Stimulated activated naive CD8-positive, alpha-beta T cell treated with anti-CD3 and anti-CD28 coated beads, Interleukin-15, amount 100 ng/mL, for 72 hours (primary cell): ENCODE results near the gene ERBB4.
"Not testable (repeated sequence)": the region's sequence is repeated elsewhere in the genome, so short reads cannot be mapped to it uniquely, and the experiment has no call there.

Experiments used
- ATAC-seq: fragments of 150-1000 bp; cut with Tn5 transposase; 2 replicates; pipeline ENCODE4 v1.10.0; 2021; ENCODE audit warnings: mild to moderate bottlenecking, moderate library complexity
- DNase-seq, 2 donors: peaks; one replicate each; pipeline ENCODE4 v3.0.0; 2021 to 2022
- H3K27ac Mint-ChIP-seq, 2 donors: one replicate each; pipeline ENCODE4 v1.8.0; 2022; ENCODE audit warnings: mild to moderate bottlenecking in 2 of 2, mixed read lengths in 2 of 2, moderate library complexity in 2 of 2
- H3K27me3 Mint-ChIP-seq: one replicate; pipeline ENCODE4 v1.8.0; 2022; ENCODE audit warnings: mixed read lengths
- H3K4me1 Mint-ChIP-seq: one replicate; pipeline ENCODE4 v1.8.0; 2022; ENCODE audit warnings: mild to moderate bottlenecking, mixed read lengths
- H3K4me3 Mint-ChIP-seq, 2 donors: one replicate each; pipeline ENCODE4 v1.8.0; 2022; ENCODE audit warnings: mild to moderate bottlenecking in 2 of 2, mixed read lengths in 2 of 2, moderate library complexity in 1 of 2
- H3K9me3 Mint-ChIP-seq, 2 donors: one replicate each; pipeline ENCODE4 v1.8.0; 2022; ENCODE audit warnings: mixed read lengths in 2 of 2

The ERBB4 gene

DNA sequence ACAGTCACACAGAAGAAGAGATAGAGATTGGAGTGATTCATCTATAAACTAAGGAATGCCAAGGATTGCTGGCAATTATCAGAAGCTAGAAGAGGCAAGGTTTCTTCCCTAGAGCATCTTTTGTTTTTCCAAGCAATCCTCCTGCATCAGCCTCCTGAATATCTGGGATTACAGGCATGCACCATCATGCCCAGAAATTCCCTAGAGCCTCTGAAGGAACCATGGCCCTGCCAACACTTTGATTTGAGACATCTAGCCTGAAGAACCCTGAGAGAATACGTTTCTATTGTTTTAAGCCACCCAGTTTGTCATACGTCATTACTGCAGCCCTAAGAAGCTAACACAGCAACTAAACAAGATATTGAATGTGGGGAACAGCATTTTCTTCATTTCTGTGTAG is 525.0 kb downstream of the ERBB4 start:
- DNase-seq, result no peak
- no peak for ATAC-seq
- Mint-ChIP-seq H3K4me1 (no peaks in the 10 kb centered on the region), H3K27me3 (no peaks in the 10 kb centered on the region), H3K27ac (no peak overlapping the region), H3K9me3 (peaks cover 0 to 3% of the 10 kb centered on the region in 2 donors), H3K4me3 (no peak overlapping the region)

DNA sequence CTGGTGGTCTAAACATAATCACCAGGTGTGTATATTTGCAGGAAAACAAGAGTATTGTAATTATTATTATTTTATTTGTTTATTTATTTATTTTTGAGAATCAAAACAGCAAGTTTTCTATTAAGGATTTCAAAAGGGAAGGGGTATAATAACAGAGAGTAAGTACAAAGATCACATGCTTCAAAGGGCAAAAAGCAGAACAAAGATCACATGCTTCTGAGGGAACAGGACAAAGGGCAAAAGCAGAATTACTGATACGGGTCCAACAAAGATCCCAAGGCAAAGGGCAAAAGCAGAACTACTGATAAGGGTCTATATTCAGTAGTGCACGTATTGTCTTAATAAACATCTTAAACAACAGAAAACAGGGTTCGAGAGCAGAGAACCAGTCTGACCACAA is 528.3 kb downstream of the ERBB4 start:
- ATAC-seq, H3K27ac Mint-ChIP-seq, DNase-seq, H3K27me3 Mint-ChIP-seq, H3K4me1 Mint-ChIP-seq, H3K9me3 Mint-ChIP-seq, H3K4me3 Mint-ChIP-seq: not testable (repeated sequence)

GRCh38 chr2:212007972-212008371 is 530.6 kb downstream of the ERBB4 start:
- Mint-ChIP-seq H3K27ac (no peak overlapping the region), H3K4me3 (no peak overlapping the region), H3K9me3 (peaks cover 0 to 3% of the 10 kb centered on the region in 2 donors), H3K27me3 (no peaks in the 10 kb centered on the region), H3K4me1 (no peaks in the 10 kb centered on the region)
- DNase-seq (no peak), ATAC-seq (no peak)

GRCh38 chr2:212005085-212005671 is 533.4 kb downstream of the ERBB4 start:
- Mint-ChIP-seq H3K27me3 (no peaks in the 10 kb centered on the region), H3K27ac (no peak overlapping the region), H3K4me1 (no peaks in the 10 kb centered on the region), H3K4me3 (no peak overlapping the region), H3K9me3 (peaks cover 0 to 3% of the 10 kb centered on the region in 2 donors)
- DNase-seq (no peak), ATAC-seq (no peak)

DNA sequence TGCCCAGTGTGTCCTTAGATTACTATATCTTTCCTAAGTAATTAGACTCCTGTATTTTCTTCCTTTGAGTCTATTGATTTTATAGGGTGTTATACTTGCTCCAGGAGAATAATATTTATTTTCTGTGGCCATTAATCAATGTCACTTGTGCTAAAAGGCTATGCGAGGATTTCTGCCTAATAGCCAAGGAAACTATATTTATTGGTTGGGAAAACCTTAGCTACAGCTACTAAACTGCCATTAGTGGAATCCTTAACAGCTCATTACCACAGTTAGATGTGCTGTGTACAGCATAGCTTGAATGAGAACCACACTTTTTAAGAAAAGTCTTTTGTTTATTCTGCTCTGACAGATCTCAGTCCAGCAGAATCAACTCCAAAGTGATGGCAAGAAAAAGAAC is 537.3 kb downstream of the ERBB4 start:
- DNase-seq (no peak), ATAC-seq (no peak)
- Mint-ChIP-seq H3K27me3 (no peaks in the 10 kb centered on the region), H3K4me1 (no peaks in the 10 kb centered on the region), H3K4me3 (no peak overlapping the region), H3K9me3 (no peaks in the 10 kb centered on the region), H3K27ac (no peak overlapping the region)

DNA sequence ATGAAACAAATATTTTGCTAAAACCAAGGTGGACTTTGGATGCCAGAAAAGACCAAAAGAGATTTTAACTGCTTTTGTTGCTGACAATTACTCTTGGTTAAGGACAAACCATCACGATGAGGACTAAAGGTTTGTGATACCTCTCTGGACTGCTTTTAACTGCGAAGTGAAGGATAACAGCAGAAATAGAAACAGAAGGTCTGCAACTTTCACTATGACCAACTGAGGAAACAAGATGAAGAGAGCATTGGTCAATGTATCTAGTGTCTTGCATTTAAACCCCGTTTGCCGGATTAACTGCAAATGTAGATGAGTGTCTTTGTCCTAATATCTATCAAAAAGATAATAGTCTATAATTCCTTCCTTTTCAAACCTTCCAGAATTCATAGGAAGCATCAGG is 541.7 kb downstream of the ERBB4 start:
- no peak overlapping the region for H3K27ac Mint-ChIP-seq
- no peaks in the 10 kb centered on the region for H3K27me3 Mint-ChIP-seq
- ATAC-seq (no peak), DNase-seq (no peak)
- H3K4me3 Mint-ChIP-seq, result no peak overlapping the region
- H3K9me3 Mint-ChIP-seq, result no peaks in the 10 kb centered on the region
- H3K4me1 Mint-ChIP-seq, result no peaks in the 10 kb centered on the region

DNA sequence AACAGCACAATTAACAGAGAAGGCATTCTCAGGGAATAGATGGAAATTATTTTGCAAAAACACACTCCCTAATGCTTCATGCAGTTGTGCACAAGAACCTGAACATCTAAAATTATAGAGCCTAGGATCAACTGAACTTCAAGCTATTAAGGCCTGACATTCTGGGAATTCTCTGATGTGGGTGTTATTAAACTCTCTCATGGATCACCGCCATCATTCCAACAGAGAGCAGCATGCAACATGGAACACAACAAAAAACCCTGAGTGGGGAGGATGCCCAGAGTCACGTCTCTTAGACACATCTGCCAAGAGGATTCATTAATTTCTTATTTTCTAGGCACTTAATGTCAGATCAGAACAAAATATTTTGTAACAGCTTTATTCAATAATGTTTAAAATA is 543.8 kb downstream of the ERBB4 start:
- Mint-ChIP-seq H3K4me1 (no peaks in the 10 kb centered on the region), H3K9me3 (peaks cover 4 to 5% of the 10 kb centered on the region in 2 donors), H3K27ac (no peak overlapping the region), H3K27me3 (no peaks in the 10 kb centered on the region), H3K4me3 (no peak overlapping the region)
- no peak for ATAC-seq
- no peak for DNase-seq

DNA sequence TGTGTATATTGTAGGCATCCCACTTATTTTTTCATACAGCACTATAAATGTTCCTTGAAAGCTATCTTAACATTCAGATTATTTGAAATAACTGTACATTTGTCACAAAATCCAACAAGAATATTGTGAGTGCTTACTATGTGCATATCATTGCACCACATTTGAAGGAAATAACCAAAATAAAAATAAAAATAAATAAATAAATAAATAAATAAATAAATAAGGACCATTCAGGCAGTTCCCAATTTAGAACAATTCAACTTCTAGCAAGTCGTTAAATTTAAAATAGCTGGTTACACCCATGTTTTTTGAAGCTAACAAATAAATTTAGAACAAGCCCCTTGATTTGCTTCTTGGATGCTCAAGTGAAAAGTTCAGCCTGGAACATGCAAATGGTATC is 548.3 kb downstream of the ERBB4 start:
- no peaks in the 10 kb centered on the region for H3K27me3 Mint-ChIP-seq

DNA sequence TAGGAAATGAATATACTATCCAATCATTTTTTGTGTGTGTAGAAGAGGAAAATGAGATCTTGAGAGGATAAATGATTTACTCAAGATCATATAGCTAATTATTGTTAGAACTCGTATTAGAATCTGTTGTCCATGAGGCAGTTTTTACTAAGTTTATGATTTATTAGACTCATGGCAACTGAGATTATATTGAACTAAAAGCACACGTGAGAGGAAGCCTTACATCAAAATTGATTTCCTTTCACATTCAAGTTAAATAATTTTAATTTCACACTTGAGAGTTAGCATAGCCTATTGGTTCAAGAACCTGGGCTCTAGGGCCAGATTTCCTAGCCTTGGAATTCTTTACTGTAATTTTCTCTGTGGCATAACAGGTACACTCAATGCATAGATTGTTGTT is 552.3 kb downstream of the ERBB4 start:
- no peak overlapping the region for H3K27ac Mint-ChIP-seq
- no peaks in the 10 kb centered on the region for H3K4me1 Mint-ChIP-seq
- no peaks in the 10 kb centered on the region for H3K27me3 Mint-ChIP-seq
- H3K4me3 Mint-ChIP-seq, result no peak overlapping the region
- DNase-seq (no peak), ATAC-seq (no peak)
- H3K9me3 Mint-ChIP-seq, result peaks cover 0 to 4% of the 10 kb centered on the region in 2 donors

More for the DNA sequence above, 548.3 kb downstream of the ERBB4 start:
- ATAC-seq (no peak), DNase-seq (no peak)
- H3K27ac Mint-ChIP-seq, result no peak overlapping the region
- H3K9me3 Mint-ChIP-seq, result peaks cover 4 to 5% of the 10 kb centered on the region in 2 donors
- H3K4me3 Mint-ChIP-seq, result no peak overlapping the region
- no peaks in the 10 kb centered on the region for H3K4me1 Mint-ChIP-seq

GRCh38 chr2:211985393-211985792 is 553.2 kb downstream of the ERBB4 start:
- Mint-ChIP-seq H3K4me3 (no peak overlapping the region), H3K27me3 (no peaks in the 10 kb centered on the region), H3K4me1 (no peaks in the 10 kb centered on the region), H3K9me3 (peaks cover 0 to 4% of the 10 kb centered on the region in 2 donors), H3K27ac (no peak overlapping the region)
- ATAC-seq (no peak), DNase-seq (no peak)

DNA sequence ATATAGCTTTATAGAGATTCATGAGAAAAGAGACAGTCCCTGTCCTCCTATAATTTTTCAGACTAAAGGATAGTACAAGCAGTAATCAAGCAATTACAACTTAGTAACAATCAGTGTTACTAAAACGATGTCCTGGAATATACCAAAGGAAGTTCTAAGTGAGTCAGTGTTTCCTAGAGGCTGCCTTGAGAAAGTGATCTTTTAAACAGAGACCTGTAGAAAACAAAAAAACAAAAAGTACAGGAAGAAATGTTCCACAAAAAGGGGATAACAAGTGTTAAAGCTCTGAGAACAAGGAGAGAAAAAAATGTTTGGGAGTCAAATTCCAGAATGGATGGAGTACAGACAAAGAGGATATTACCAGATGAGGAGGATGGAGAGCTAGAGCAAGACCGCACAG is 556.4 kb downstream of the ERBB4 start:
- H3K4me1 Mint-ChIP-seq, result no peaks in the 10 kb centered on the region
- no peaks in the 10 kb centered on the region for H3K27me3 Mint-ChIP-seq
- DNase-seq (no peak), ATAC-seq (no peak)
- H3K4me3 Mint-ChIP-seq, result no peak overlapping the region
- H3K27ac Mint-ChIP-seq, result no peak overlapping the region
- H3K9me3 Mint-ChIP-seq, result peaks cover 0 to 4% of the 10 kb centered on the region in 2 donors

DNA sequence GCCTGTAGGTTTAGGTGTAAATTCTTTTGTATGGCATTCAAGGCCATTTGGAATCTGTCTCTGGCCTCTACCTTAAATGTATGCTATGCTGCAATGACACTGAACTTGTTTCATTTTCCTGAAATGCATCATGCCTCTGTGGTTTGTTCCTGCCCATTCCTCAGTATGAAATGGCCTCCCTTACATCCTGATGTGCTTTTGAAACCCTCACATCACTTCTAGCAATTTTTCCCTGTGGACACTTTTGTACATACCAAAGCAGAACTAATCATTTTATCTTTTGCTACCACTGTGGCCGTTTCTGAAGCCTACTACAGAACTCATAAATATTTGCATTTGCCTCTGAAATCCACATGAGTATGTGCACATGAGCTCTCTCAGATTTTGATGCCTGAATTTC is 557.2 kb downstream of the ERBB4 start:
- Mint-ChIP-seq H3K4me3 (no peak overlapping the region), H3K27ac (no peak overlapping the region), H3K27me3 (no peaks in the 10 kb centered on the region), H3K9me3 (peaks cover 0 to 4% of the 10 kb centered on the region in 2 donors), H3K4me1 (no peaks in the 10 kb centered on the region)
- no peak for DNase-seq
- ATAC-seq, result no peak

DNA sequence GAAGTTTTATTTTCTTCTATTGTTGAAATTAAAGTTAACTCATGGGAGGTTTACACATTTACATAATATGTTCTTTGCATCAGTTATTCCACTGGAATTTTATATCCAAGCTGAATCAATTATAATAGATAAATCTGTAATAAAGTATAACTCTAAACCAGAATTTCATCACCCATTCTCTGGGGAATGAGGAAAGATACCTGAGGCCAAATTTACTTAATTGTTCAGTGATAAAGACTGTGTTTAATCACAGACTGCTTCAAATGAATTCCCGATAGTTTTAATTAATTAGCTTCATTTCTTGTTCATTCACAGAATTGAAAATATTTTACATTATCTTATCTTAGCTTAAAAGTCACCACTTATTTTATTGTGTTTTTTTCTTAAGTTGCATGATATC is 562.5 kb downstream of the ERBB4 start:
- ATAC-seq, result no peak
- no peak for DNase-seq
- Mint-ChIP-seq H3K4me1 (no peaks in the 10 kb centered on the region), H3K27ac (no peak overlapping the region), H3K27me3 (no peaks in the 10 kb centered on the region), H3K4me3 (no peak overlapping the region), H3K9me3 (peaks cover 0 to under 1% of the 10 kb centered on the region in 2 donors)

DNA sequence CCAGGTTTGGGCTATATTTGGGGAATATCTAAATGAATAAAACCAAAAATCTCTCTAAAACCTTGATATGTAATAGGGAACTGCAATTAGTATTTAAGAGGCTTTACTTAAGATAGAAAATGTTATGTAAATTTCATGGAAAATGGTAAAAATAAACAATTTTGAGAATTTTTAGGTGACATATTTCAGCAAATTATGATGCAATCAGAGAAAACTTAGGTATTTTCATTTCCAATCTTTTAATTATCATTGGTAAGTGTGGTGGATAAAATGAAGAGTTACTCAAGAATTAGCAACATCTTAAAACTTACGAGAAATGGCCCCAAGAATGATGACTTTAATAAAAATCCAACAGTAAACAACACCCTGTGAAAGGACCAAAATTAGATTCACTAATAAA is 571.4 kb downstream of the ERBB4 start:
- H3K4me1 Mint-ChIP-seq, result no peaks in the 10 kb centered on the region
- no peak overlapping the region for H3K27ac Mint-ChIP-seq
- no peaks in the 10 kb centered on the region for H3K27me3 Mint-ChIP-seq
- no peak for DNase-seq
- no peak for ATAC-seq
- H3K9me3 Mint-ChIP-seq, result peaks cover 0 to 12% of the 10 kb centered on the region in 2 donors
- no peak overlapping the region for H3K4me3 Mint-ChIP-seq

DNA sequence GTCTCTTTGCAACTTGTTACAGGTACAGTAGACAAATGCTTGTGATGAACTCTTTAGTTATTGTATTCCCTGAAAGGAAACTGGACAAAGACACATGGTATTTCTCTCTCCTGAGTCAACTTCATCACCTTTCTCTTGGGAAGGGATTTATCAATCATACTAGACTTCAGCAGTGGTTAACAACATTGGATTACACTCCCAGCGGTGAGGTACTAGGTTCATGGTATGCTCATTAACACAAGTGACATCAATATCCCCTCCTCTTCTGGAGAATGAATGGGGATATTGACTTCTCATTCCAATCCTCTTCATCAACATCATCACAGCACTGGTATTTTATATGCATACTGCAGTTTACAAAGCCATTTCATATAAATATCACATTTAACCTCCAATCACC is 574.6 kb downstream of the ERBB4 start:
- no peak for ATAC-seq
- no peak overlapping the region for H3K27ac Mint-ChIP-seq
- no peak overlapping the region for H3K4me3 Mint-ChIP-seq
- H3K4me1 Mint-ChIP-seq, result no peaks in the 10 kb centered on the region
- no peak for DNase-seq
- H3K27me3 Mint-ChIP-seq, result no peaks in the 10 kb centered on the region
- no peaks in the 10 kb centered on the region for H3K9me3 Mint-ChIP-seq

DNA sequence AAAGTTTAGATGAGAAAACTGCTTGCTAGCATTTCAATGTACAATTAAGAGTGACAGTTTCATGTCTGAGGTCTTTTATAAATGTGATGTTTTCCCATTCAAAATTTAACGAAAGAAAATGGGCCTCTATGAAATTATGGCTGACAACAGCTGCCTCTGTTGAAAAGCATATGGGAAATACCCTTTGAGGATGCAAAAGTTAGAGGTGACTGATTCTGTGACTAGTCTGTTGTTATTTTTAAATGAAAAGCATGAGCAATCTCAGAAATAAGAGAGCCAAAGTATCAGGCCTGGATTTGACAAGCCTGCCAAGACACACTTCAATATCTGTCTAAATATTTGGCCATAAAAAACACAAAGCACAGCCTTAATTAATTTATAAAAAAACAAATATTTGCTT is 580.8 kb downstream of the ERBB4 start:
- ATAC-seq (no peak), DNase-seq (no peak)
- H3K27me3 Mint-ChIP-seq, result no peaks in the 10 kb centered on the region
- no peaks in the 10 kb centered on the region for H3K4me1 Mint-ChIP-seq
- no peak overlapping the region for H3K4me3 Mint-ChIP-seq
- H3K27ac Mint-ChIP-seq, result no peak overlapping the region
- H3K9me3 Mint-ChIP-seq, result no peaks in the 10 kb centered on the region

DNA sequence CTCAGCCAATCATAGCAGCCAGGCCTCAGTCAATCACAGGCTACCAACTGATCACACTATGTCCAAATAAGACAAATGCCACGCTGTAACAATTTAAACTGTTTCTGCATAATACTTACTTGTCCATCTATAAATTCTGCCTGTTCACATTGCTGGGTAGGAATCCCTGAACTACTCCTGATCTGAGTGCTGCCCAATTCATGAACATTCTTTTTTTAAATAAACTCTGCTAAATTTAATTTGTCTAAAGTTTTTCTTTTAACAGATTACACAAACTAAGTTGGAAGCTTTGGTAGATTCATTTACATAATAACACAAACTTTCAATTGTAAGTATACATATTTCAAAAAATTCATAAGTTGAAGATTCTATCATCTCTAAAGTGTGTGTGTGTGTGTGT is 583.0 kb downstream of the ERBB4 start:
- Mint-ChIP-seq H3K27me3 (no peaks in the 10 kb centered on the region), H3K27ac (no peak overlapping the region), H3K4me1 (no peaks in the 10 kb centered on the region), H3K4me3 (no peak overlapping the region), H3K9me3 (no peaks in the 10 kb centered on the region)
- DNase-seq (no peak), ATAC-seq (no peak)
